Keratinocyte (primary cell): Measurements from ENCODE around the gene TACR2. TPM values are rescaled to one million over a fixed set of nuclear protein-coding genes. Genes with fewer than 3 reads are reported as not detected.

Experiments used
- DNase-seq: peaks from one replicate; pipeline ENCODE4 v3.0.0-alpha.2; 2011; ENCODE audit warnings: low read depth, missing footprints, low spot score
- FAIRE-seq: peaks from 2 replicates; lab custom pipeline; 2011; peaks lifted over from hg19 to GRCh38; lab: Jason Lieb, UNC
- H2AFZ ChIP-seq: 2 replicates; pipeline ENCODE4 v1.6.0; 2012; ENCODE audit warnings: low read length, control low read depth, inconsistent platforms; ENCODE audit not compliant: control insufficient read depth
- H3K27ac ChIP-seq: 2 replicates; pipeline ENCODE4 v1.5.1; 2011; ENCODE audit warnings: low read length; ENCODE audit not compliant: control insufficient read depth, insufficient read depth
- H3K27me3 ChIP-seq: 3 replicates; pipeline ENCODE4 v1.6.0; 2011; ENCODE audit warnings: low read length; ENCODE audit not compliant: control insufficient read depth, insufficient read depth; ENCODE audit errors: extremely low read depth
- H3K36me3 ChIP-seq, 2 experiments: 2 replicates in 1 of 2; 3 replicates in 1 of 2; pipeline ENCODE4 v1.5.1; 2011; ENCODE audit warnings: low read length in 2 of 2, mild to moderate bottlenecking in 1 of 2; ENCODE audit not compliant: control insufficient read depth in 2 of 2, insufficient read depth in 2 of 2; ENCODE audit errors: extremely low read depth in 1 of 2
- H3K4me1 ChIP-seq: 3 replicates; pipeline ENCODE4 v1.5.1; 2011; ENCODE audit warnings: low read length; ENCODE audit not compliant: control insufficient read depth, insufficient read depth; ENCODE audit errors: extremely low read depth
- H3K4me2 ChIP-seq: 3 replicates; pipeline ENCODE4 v1.6.0; 2011; ENCODE audit warnings: low read depth, low read length; ENCODE audit not compliant: control insufficient read depth, insufficient read depth; ENCODE audit errors: extremely low read depth
- H3K4me3 ChIP-seq, 3 experiments: fragments of 200-600 bp in 1 of 3; sonication (generic) in 1 of 3; 2 replicates in 2 of 3; 3 replicates in 1 of 3; pipeline ENCODE4 v1.5.1; 2011 to 2016; ENCODE audit warnings: low read length in 3 of 3, mild to moderate bottlenecking in 3 of 3, control low read depth in 2 of 3, inconsistent platforms in 1 of 3, low read depth in 1 of 3, mixed read lengths in 1 of 3, mixed run types in 1 of 3, moderate library complexity in 1 of 3; ENCODE audit not compliant: control insufficient read depth in 2 of 3, insufficient read depth in 2 of 3; ENCODE audit errors: extremely low read depth in 1 of 3
- H3K79me2 ChIP-seq: 2 replicates; pipeline ENCODE4 v1.6.0; 2012; ENCODE audit warnings: low read length; ENCODE audit not compliant: control insufficient read depth, insufficient read depth
- H3K9ac ChIP-seq: 3 replicates; pipeline ENCODE4 v1.6.0; 2011; ENCODE audit warnings: low read length; ENCODE audit not compliant: control insufficient read depth, insufficient read depth; ENCODE audit errors: extremely low read depth
- H3K9me1 ChIP-seq: 3 replicates; pipeline ENCODE4 v1.6.0; 2011; ENCODE audit warnings: low read length; ENCODE audit not compliant: control insufficient read depth, insufficient read depth; ENCODE audit errors: extremely low read depth
- H3K9me3 ChIP-seq: 2 replicates; pipeline ENCODE4 v1.5.1; 2012; ENCODE audit warnings: low read depth, low read length; ENCODE audit not compliant: control insufficient read depth
- H4K20me1 ChIP-seq: 3 replicates; pipeline ENCODE4 v1.6.0; 2011; ENCODE audit warnings: low read length; ENCODE audit not compliant: control insufficient read depth, insufficient read depth; ENCODE audit errors: extremely low read depth
- CTCF ChIP-seq, 3 experiments: IDR thresholded peaks in 1 of 3; conservative IDR thresholded peaks in 1 of 3; optimal IDR thresholded peaks in 1 of 3; 2 replicates in 2 of 3; 3 replicates in 1 of 3; pipeline versions ENCODE3 to v1.5.1; 2011; ENCODE audit warnings: low read length in 3 of 3, mild to moderate bottlenecking in 3 of 3, moderate library complexity in 2 of 3, control low read depth in 1 of 3, inconsistent platforms in 1 of 3; ENCODE audit not compliant: insufficient read depth in 2 of 3; ENCODE audit errors: extremely low read depth in 1 of 3
- EZH2 ChIP-seq: IDR thresholded peaks from one replicate; pipeline ENCODE4 v1.6.1; 2012; ENCODE audit warnings: inconsistent platforms, mild to moderate bottlenecking, low read length, moderate library complexity
- dilution Hi-C: fragments of 300-500 bp; cut with MboI; formaldehyde crosslinking; loops from one replicate; pipeline ENCODE4 v1.7.0; 2020; ENCODE audit warnings: low sequenced_read_pairs; ENCODE audit not compliant: extremely low pct_ligation_motif_present
- polyA plus RNA-seq, 5 experiments: library from polyadenylated mRNA; depleted of rRNA in 3 of 5; stranded (reverse) in 3 of 5; stranded (forward) in 1 of 5; unstranded in 1 of 5; fragments of >200 nt; gene quantifications; 1 replicate in 1 of 5; 2 replicates in 3 of 5; 3 replicates in 1 of 5; pipeline versions ENCODE4 v1.2.1 to v1.2.3, GENCODE V29; 2011 to 2012; ENCODE audit warnings: missing spikeins in 2 of 5, low read depth in 1 of 5, low replicate concordance in 1 of 5

The TACR2 gene
- polyA plus RNA-seq, 1 donor (not counting 4 experiments of a cell fraction or from before 2014, with no cell fraction given), result 0.07 TPM

- Histone ChIP-seq H3K79me2 (no peaks in the 10 kb centered on the region), H3K4me3 (no peak overlapping the region), H3K27me3 (no peaks in the 10 kb centered on the region), H3K4me1 (peaks cover 17% of the 10 kb centered on the region), H3K9ac (no peak overlapping the region), H4K20me1 (no peaks in the 10 kb centered on the region), H3K9me1 (no peaks in the 10 kb centered on the region), H3K27ac (no peak overlapping the region), H3K36me3 (no peaks in the 10 kb centered on the region), H3K4me2 (no peak overlapping the region), H2AFZ (no peak overlapping the region), H3K9me3 (no peaks in the 10 kb centered on the region)
- no peak for TF ChIP-seq CTCF (optimal IDR thresholded peaks at IDR 0.05 in 1 of 3, IDR thresholded peaks at IDR 0.05 in 1 of 3, conservative IDR thresholded peaks at IDR 0.05 in 1 of 3; ENCODE audit: extremely low read depth in 1 of 3, insufficient read depth in 2 of 3, low read length in 3 of 3)
- no peak for TF ChIP-seq EZH2
- no peak for FAIRE-seq
- dilution Hi-C loops, result no loop called here
- DNase-seq, result no peak
Observed at GRCh38 chr10:69412232-69412790, 4.4 kb downstream of the TACR2 start.

GRCh38 chr10:69411476-69411875 lies 5.2 kb downstream of the TACR2 start:
- H3K4me3 ChIP-seq, result no peak overlapping the region
- H3K27ac ChIP-seq, result no peak overlapping the region
- dilution Hi-C loops, result no loop called here
- FAIRE-seq (no peak), DNase-seq (no peak)
- no peaks in the 10 kb centered on the region for H3K9me3 ChIP-seq
- H4K20me1 ChIP-seq, result no peaks in the 10 kb centered on the region
- H3K9me1 ChIP-seq, result peaks cover 4% of the 10 kb centered on the region
- H3K9ac ChIP-seq, result no peak overlapping the region
- H3K36me3 ChIP-seq, result no peaks in the 10 kb centered on the region
- no peak overlapping the region for H3K4me2 ChIP-seq
- peaks cover 22% of the 10 kb centered on the region for H3K4me1 ChIP-seq
- no peaks in the 10 kb centered on the region for H3K79me2 ChIP-seq
- TF ChIP-seq CTCF (optimal IDR thresholded peaks at IDR 0.05 in 1 of 3, IDR thresholded peaks at IDR 0.05 in 1 of 3, conservative IDR thresholded peaks at IDR 0.05 in 1 of 3; ENCODE audit: extremely low read depth in 1 of 3, insufficient read depth in 2 of 3, low read length in 3 of 3) (no peak), EZH2 (no peak)
- H2AFZ ChIP-seq, result no peak overlapping the region
- no peaks in the 10 kb centered on the region for H3K27me3 ChIP-seq
